Aortic smooth muscle cell (primary cell): ENCODE results near the gene U2AF1L4. TPM values are rescaled to one million over a fixed set of nuclear protein-coding genes. Genes with fewer than 3 reads are reported as not detected.

Experiments
- total RNA-seq: library from RNA; depleted of rRNA; stranded (reverse); fragments of >200 nt; gene quantifications from 2 replicates; pipeline ENCODE4 v1.2.3, GENCODE V29; 2014

Gene U2AF1L4
- total RNA-seq, result 7.3 and 10.3 TPM in 2 replicates

GRCh38 chr19:35745328-35746086, at the start of gene U2AF1L4, which contains the start of gene PSENEN:
TSS of gene U2AF1L4 (minus strand) at chr19:35745418. CDS start at chr19:35745391, 27 bp downstream.
TSS of gene PSENEN (plus strand) at chr19:35745651. CDS start at chr19:35745931, 280 bp downstream.

GRCh38 chr19:35775298-35776101, 30.3 kb upstream of the U2AF1L4 start, which contains the start of gene ARHGAP33:
TSS of gene ARHGAP33 (plus strand) at chr19:35775564. CDS start at chr19:35775659, 95 bp downstream.

GRCh38 chr19:35757749-35758608, 12.8 kb upstream of the U2AF1L4 start, which contains the start of gene PROSER3:
TSS of gene PROSER3 (plus strand) at chr19:35758176. CDS start at chr19:35758216, 40 bp downstream.

GRCh38 chr19:35756377-35757230, 11.4 kb upstream of the U2AF1L4 start, which contains the start of gene HSPB6:
TSS of gene HSPB6 (minus strand) at chr19:35757029. CDS start at chr19:35757008, 21 bp downstream.

GRCh38 chr19:35748106-35749020, 3.1 kb upstream of the U2AF1L4 start, which contains the start of gene LIN37:
TSS of gene LIN37 (plus strand) at chr19:35748576. CDS start at chr19:35748725, 149 bp downstream.

GRCh38 chr19:35742121-35742724, 3.0 kb downstream of the U2AF1L4 start, which contains the start of gene IGFLR1:
TSS of gene IGFLR1 (minus strand) at chr19:35742452. CDS start at chr19:35741180, 1,272 bp downstream.

GRCh38 chr19:35717665-35718344, 27.4 kb downstream of the U2AF1L4 start, which contains the start of gene KMT2B:
TSS of gene KMT2B (plus strand) at chr19:35718003. CDS start at chr19:35718019, 16 bp downstream.

GRCh38 chr19:35704218-35704617, 41.0 kb downstream of the U2AF1L4 start, which contains the start of gene ZBTB32:
TSS of gene ZBTB32 (plus strand) at chr19:35704558. CDS start at chr19:35714627, 10,069 bp downstream.

Other genes starting within 250 kb of the U2AF1L4 start
- 0.53 and 2.3 TPM in 2 replicates for gene DMKN, start 231.8 kb downstream of the U2AF1L4 start, total RNA-seq
- gene SBSN, start 217.1 kb downstream of the U2AF1L4 start, total RNA-seq, result 0.66 and 0.87 TPM in 2 replicates
- gene GAPDHS, start 212.0 kb downstream of the U2AF1L4 start, total RNA-seq, result not detected in 2 replicates
- gene TMEM147, start 199.8 kb downstream of the U2AF1L4 start, total RNA-seq, result 73.3 and 90.4 TPM in 2 replicates
- not detected in 2 replicates for gene ATP4A, start 181.8 kb downstream of the U2AF1L4 start, total RNA-seq
- not detected in 2 replicates for gene PMIS2, start 159.2 kb downstream of the U2AF1L4 start, total RNA-seq
- gene HAUS5, start 132.7 kb downstream of the U2AF1L4 start, total RNA-seq, result 4.4 and 6.7 TPM in 2 replicates
- gene RBM42, start 116.4 kb downstream of the U2AF1L4 start, total RNA-seq, result 36.8 and 38.8 TPM in 2 replicates
- 0.12 and 0.26 TPM in 2 replicates for gene ETV2, start 103.7 kb downstream of the U2AF1L4 start, total RNA-seq
- 462 and 513 TPM in 2 replicates for gene COX6B1, start 97.1 kb downstream of the U2AF1L4 start, total RNA-seq
- not detected in 2 replicates for gene UPK1A, start 78.9 kb downstream of the U2AF1L4 start, total RNA-seq
- not detected in 2 replicates for gene ZBTB32, start 40.9 kb downstream of the U2AF1L4 start, total RNA-seq
- 3.6 and 5.9 TPM in 2 replicates for gene KMT2B, start 27.4 kb downstream of the U2AF1L4 start, total RNA-seq
- 1.1 TPM in 2 replicates for gene IGFLR1, start 3.0 kb downstream of the U2AF1L4 start, total RNA-seq
- gene PSENEN, start 233 bp upstream of the U2AF1L4 start, total RNA-seq, result 16.8 and 17.2 TPM in 2 replicates
- gene LIN37, start 3.2 kb upstream of the U2AF1L4 start, total RNA-seq, result 6.7 and 7.0 TPM in 2 replicates
- 55.8 and 106 TPM in 2 replicates for gene HSPB6, start 11.6 kb upstream of the U2AF1L4 start, total RNA-seq
- gene PROSER3, start 12.8 kb upstream of the U2AF1L4 start, total RNA-seq, result 3.6 and 4.7 TPM in 2 replicates
- 2.9 and 3.2 TPM in 2 replicates for gene ARHGAP33, start 30.1 kb upstream of the U2AF1L4 start, total RNA-seq
- not detected in 2 replicates for gene PRODH2, start 67.4 kb upstream of the U2AF1L4 start, total RNA-seq
- not detected in 2 replicates for gene NPHS1, start 107.1 kb upstream of the U2AF1L4 start, total RNA-seq
- gene KIRREL2, start 111.5 kb upstream of the U2AF1L4 start, total RNA-seq, result not detected in 2 replicates
- 7.7 and 14.0 TPM in 2 replicates for gene APLP1, start 123.2 kb upstream of the U2AF1L4 start, total RNA-seq
- gene NFKBID, start 155.1 kb upstream of the U2AF1L4 start, total RNA-seq, result 3.2 and 4.0 TPM in 2 replicates
- gene HCST, start 157.1 kb upstream of the U2AF1L4 start, total RNA-seq, result 0.79 and 1.2 TPM in 2 replicates
- gene TYROBP, start 162.9 kb upstream of the U2AF1L4 start, total RNA-seq, result not detected in 2 replicates
- gene LRFN3, start 191.0 kb upstream of the U2AF1L4 start, total RNA-seq, result 1.5 and 2.4 TPM in 2 replicates
- 13.5 and 15.2 TPM in 2 replicates for gene SDHAF1, start 249.8 kb upstream of the U2AF1L4 start, total RNA-seq